Osteoblast (primary cell): Measurements from ENCODE around the gene PURB. TPM values are rescaled to one million over a fixed set of nuclear protein-coding genes. Genes with fewer than 3 reads are reported as not detected.

ENCODE experiments used
- DNase-seq: peaks from one replicate; pipeline ENCODE4 v3.0.0; 2011; ENCODE audit warnings: low spot score, mixed read lengths; ENCODE audit not compliant: insufficient read length; ENCODE audit errors: missing footprints
- H2AFZ ChIP-seq: 2 replicates; pipeline ENCODE4 v1.6.0; 2011; ENCODE audit warnings: mild to moderate bottlenecking, low read length
- H3K27ac ChIP-seq: 2 replicates; pipeline ENCODE4 v1.5.1; 2011; ENCODE audit warnings: mild to moderate bottlenecking, low read depth, low read length, moderate library complexity
- H3K27me3 ChIP-seq: 2 replicates; pipeline ENCODE4 v1.6.0; 2012; ENCODE audit warnings: mild to moderate bottlenecking, control low read depth, inconsistent platforms, low read length, moderate library complexity; ENCODE audit not compliant: insufficient read depth
- H3K36me3 ChIP-seq: 2 replicates; pipeline ENCODE4 v1.5.1; 2011; ENCODE audit warnings: mild to moderate bottlenecking, low read length, control low read depth, moderate library complexity; ENCODE audit not compliant: insufficient read depth
- H3K4me1 ChIP-seq: 2 replicates; pipeline ENCODE4 v1.5.1; 2011; ENCODE audit warnings: mild to moderate bottlenecking, low read length, control low read depth, moderate library complexity; ENCODE audit not compliant: insufficient read depth
- H3K4me2 ChIP-seq: 2 replicates; pipeline ENCODE4 v1.6.0; 2011; ENCODE audit warnings: mild to moderate bottlenecking, low read length; ENCODE audit not compliant: insufficient read depth
- H3K4me3 ChIP-seq: fragments of 200-600 bp; sonication (generic); 3 replicates; pipeline ENCODE4 v1.5.1; 2012; ENCODE audit warnings: mild to moderate bottlenecking, low read length, inconsistent platforms; ENCODE audit not compliant: insufficient read depth
- H3K79me2 ChIP-seq: 2 replicates; pipeline ENCODE4 v1.6.0; 2012; ENCODE audit warnings: mild to moderate bottlenecking, low read length, control low read depth, inconsistent platforms; ENCODE audit not compliant: insufficient read depth
- H3K9me3 ChIP-seq: 2 replicates; pipeline ENCODE4 v1.5.1; 2011; ENCODE audit warnings: low read depth, low read length, control low read depth
- H4K20me1 ChIP-seq: 2 replicates; pipeline ENCODE4 v1.6.0; 2012; ENCODE audit warnings: mild to moderate bottlenecking, low read length, control low read depth; ENCODE audit not compliant: insufficient read depth
- total RNA-seq: library from RNA; depleted of rRNA; stranded (reverse); fragments of >200 nt; gene quantifications from 2 replicates; pipeline ENCODE4 v1.2.3, GENCODE V29; 2012
- TF ChIP-seq, protein P1 (sequence below): IDR thresholded peaks from 2 replicates; pipeline ENCODE4 v1.5.1; 2011; ENCODE audit warnings: mild to moderate bottlenecking, low read depth, low read length, moderate library complexity; ENCODE audit errors: extremely low read depth

The PURB gene
- total RNA-seq, 1 donor = 22.8 TPM

GRCh38 chr7:44838751-44839150 is 46.6 kb downstream of the PURB start:
- H3K4me3 ChIP-seq = no peak overlapping the region
- TF ChIP-seq, protein P1, sequence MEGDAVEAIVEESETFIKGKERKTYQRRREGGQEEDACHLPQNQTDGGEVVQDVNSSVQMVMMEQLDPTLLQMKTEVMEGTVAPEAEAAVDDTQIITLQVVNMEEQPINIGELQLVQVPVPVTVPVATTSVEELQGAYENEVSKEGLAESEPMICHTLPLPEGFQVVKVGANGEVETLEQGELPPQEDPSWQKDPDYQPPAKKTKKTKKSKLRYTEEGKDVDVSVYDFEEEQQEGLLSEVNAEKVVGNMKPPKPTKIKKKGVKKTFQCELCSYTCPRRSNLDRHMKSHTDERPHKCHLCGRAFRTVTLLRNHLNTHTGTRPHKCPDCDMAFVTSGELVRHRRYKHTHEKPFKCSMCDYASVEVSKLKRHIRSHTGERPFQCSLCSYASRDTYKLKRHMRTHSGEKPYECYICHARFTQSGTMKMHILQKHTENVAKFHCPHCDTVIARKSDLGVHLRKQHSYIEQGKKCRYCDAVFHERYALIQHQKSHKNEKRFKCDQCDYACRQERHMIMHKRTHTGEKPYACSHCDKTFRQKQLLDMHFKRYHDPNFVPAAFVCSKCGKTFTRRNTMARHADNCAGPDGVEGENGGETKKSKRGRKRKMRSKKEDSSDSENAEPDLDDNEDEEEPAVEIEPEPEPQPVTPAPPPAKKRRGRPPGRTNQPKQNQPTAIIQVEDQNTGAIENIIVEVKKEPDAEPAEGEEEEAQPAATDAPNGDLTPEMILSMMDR = no peak

DNA sequence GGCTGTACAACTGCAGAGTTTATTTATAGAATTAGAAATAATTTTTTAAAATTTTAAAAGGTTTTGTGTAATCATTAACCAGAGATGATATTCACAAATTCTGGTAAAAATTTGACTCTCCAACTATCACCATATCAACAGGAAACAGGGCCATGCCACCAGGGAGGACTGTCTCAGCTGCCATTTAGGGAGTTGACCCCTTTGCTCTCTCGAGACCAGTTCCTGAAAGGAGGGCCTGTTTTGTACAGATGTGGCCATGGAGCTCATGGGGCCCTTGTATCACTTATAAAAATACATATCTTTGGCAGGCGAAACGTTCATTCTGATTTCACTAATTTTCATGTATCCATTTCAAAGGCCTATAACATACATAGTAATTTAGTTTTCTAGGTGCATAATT is 57.8 kb downstream of the PURB start:
- Histone ChIP-seq H3K9me3 (no peaks in the 10 kb centered on the region), H3K27ac (no peak overlapping the region), H3K36me3 (peaks cover 45% of the 10 kb centered on the region), H3K79me2 (no peaks in the 10 kb centered on the region), H3K27me3 (no peaks in the 10 kb centered on the region), H3K4me1 (peaks cover 5% of the 10 kb centered on the region), H2AFZ (no peak overlapping the region), H3K4me2 (no peak overlapping the region), H3K4me3 (no peak overlapping the region), H4K20me1 (no peaks in the 10 kb centered on the region)
- no peak for DNase-seq
- TF ChIP-seq, protein P1 = no peak

More at GRCh38 chr7:44838751-44839150, 46.6 kb downstream of the PURB start:
- no peak overlapping the region for H3K27ac ChIP-seq
- peaks cover 38% of the 10 kb centered on the region for H3K36me3 ChIP-seq
- no peaks in the 10 kb centered on the region for H3K9me3 ChIP-seq
- no peak for DNase-seq
- no peaks in the 10 kb centered on the region for H3K4me1 ChIP-seq
- H2AFZ ChIP-seq = no peak overlapping the region
- H3K4me2 ChIP-seq = no peak overlapping the region
- peaks cover 61% of the 10 kb centered on the region for H3K79me2 ChIP-seq
- H3K27me3 ChIP-seq = no peaks in the 10 kb centered on the region
- H4K20me1 ChIP-seq = no peaks in the 10 kb centered on the region

Other genes with a start within 250 kb of the PURB start
- 18.8 and 19.4 TPM in 2 replicates for gene ZMIZ2, start 136.7 kb downstream of the PURB start, total RNA-seq
- gene PPIA, start 88.8 kb downstream of the PURB start, total RNA-seq = 1,505 and 1,612 TPM in 2 replicates
- 93.7 and 98.1 TPM in 2 replicates for gene H2AZ2, start 37.4 kb downstream of the PURB start, total RNA-seq
- gene MYO1G, start 93.5 kb upstream of the PURB start, total RNA-seq = 0.29 and 0.36 TPM in 2 replicates
- 41.8 and 42.3 TPM in 2 replicates for gene CCM2, start 114.7 kb upstream of the PURB start, total RNA-seq
- gene NACAD, start 203.4 kb upstream of the PURB start, total RNA-seq = 0.59 and 0.72 TPM in 2 replicates
- 41.5 and 43.1 TPM in 2 replicates for gene TBRG4, start 226.2 kb upstream of the PURB start, total RNA-seq